Fibroblast of lung (primary cell): ENCODE measurements around the gene LGALS7.

ENCODE experiments used
- EZH2 ChIP-seq: IDR thresholded peaks from 2 replicates; pipeline ENCODE4 v1.5.1; 2012; ENCODE audit warnings: low read length, control low read depth, mild to moderate bottlenecking; ENCODE audit errors: missing control alignments
- TF ChIP-seq, protein P1 (sequence below), 2 donors: IDR thresholded peaks in 1 of 2; conservative IDR thresholded peaks in 1 of 2; 1 replicate in 1 of 2; 2 replicates in 1 of 2; pipeline ENCODE4 v1.5.1; 2011 to 2012; ENCODE audit warnings: low read length in 2 of 2, control low read depth in 1 of 2, inconsistent platforms in 1 of 2, low read depth in 1 of 2, mild to moderate bottlenecking in 1 of 2

DNA sequence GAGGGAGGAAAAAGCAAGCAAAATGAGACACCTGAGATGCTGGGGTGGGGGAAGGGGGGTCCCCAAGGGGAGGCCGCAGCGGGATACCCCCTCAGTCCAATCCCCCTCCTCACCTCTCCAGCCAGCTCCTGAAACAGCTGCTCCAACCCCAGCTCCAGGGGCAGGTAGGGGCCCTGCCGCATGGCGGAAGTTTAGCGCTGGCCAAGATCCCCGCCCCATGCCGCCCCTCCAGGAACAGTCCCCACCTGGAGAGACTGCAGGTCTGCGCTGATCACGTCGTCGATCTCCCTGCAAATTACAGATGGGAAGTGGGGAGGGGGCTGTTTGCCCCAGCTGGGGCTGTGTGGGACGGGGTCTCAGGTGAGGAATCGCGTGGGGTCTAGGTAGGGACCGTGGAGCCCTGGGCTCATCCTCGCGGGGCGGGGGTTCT is 38.0 kb downstream of the LGALS7 start:
- TF ChIP-seq, protein P1, sequence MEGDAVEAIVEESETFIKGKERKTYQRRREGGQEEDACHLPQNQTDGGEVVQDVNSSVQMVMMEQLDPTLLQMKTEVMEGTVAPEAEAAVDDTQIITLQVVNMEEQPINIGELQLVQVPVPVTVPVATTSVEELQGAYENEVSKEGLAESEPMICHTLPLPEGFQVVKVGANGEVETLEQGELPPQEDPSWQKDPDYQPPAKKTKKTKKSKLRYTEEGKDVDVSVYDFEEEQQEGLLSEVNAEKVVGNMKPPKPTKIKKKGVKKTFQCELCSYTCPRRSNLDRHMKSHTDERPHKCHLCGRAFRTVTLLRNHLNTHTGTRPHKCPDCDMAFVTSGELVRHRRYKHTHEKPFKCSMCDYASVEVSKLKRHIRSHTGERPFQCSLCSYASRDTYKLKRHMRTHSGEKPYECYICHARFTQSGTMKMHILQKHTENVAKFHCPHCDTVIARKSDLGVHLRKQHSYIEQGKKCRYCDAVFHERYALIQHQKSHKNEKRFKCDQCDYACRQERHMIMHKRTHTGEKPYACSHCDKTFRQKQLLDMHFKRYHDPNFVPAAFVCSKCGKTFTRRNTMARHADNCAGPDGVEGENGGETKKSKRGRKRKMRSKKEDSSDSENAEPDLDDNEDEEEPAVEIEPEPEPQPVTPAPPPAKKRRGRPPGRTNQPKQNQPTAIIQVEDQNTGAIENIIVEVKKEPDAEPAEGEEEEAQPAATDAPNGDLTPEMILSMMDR (conservative IDR thresholded peaks at IDR 0.05 in 1 of 2, IDR thresholded peaks at IDR 0.05 in 1 of 2; ENCODE audit: low read depth in 1 of 2, low read length in 2 of 2) = no peak
- TF ChIP-seq EZH2 = no peak
